HepG2 (cell line): ENCODE measurements around the gene WBP1. TPM values are rescaled to one million over a fixed set of nuclear protein-coding genes. Genes with fewer than 3 reads are reported as not detected.
A peak's percentile ranks its signal among the peaks of the same experiment; 100 is the strongest.

Experiments used
- HMG20A ChIP-seq: IDR thresholded peaks from 2 replicates; pipeline ENCODE4 v1.6.1; 2016; ENCODE audit warnings: borderline replicate concordance
- KDM5A ChIP-seq: fragments of 200-600 bp; sonication (generic); IDR thresholded peaks from 2 replicates; pipeline ENCODE4 v1.7.0; 2018; ENCODE audit warnings: antibody characterized with exemption, mild to moderate bottlenecking, low read length, borderline replicate concordance
- KMT2B ChIP-seq: IDR thresholded peaks from 2 replicates; pipeline ENCODE4 v1.6.1; 2016; ENCODE audit warnings: missing genetic modification reagents, missing compliant biosample characterization
- MED13 ChIP-seq: sonication (generic); formaldehyde crosslinking; IDR thresholded peaks from 2 replicates; pipeline ENCODE4 v1.5.0; 2020; ENCODE audit warnings: missing genetic modification reagents
- PHF21A ChIP-seq: sonication (generic); formaldehyde crosslinking; IDR thresholded peaks from 2 replicates; pipeline ENCODE4 v1.5.0; 2020; ENCODE audit warnings: mild to moderate bottlenecking, missing genetic modification reagents
- ZFAT ChIP-seq: sonication (generic); formaldehyde crosslinking; conservative IDR thresholded peaks from 2 replicates; pipeline ENCODE4 v1.8.1; 2023; ENCODE audit warnings: missing genetic modification reagents, inconsistent platforms
- ZNF17 ChIP-seq: sonication (generic); formaldehyde crosslinking; IDR thresholded peaks from 2 replicates; pipeline ENCODE4 v1.5.0; 2020; ENCODE audit warnings: mild to moderate bottlenecking, missing genetic modification reagents
- ZNF253 ChIP-seq: sonication (generic); formaldehyde crosslinking; IDR thresholded peaks from 2 replicates; pipeline ENCODE4 v1.8.0; 2022; ENCODE audit warnings: mild to moderate bottlenecking, missing genetic modification reagents, borderline replicate concordance
- ZNF383 ChIP-seq: sonication (generic); formaldehyde crosslinking; IDR thresholded peaks from 2 replicates; pipeline ENCODE4 v1.4.0; 2020; ENCODE audit warnings: missing genetic modification reagents, mild to moderate bottlenecking, borderline replicate concordance
- ZNF670 ChIP-seq: sonication (generic); formaldehyde crosslinking; IDR thresholded peaks from 2 replicates; pipeline ENCODE4 v1.8.0; 2022; ENCODE audit warnings: mild to moderate bottlenecking, missing genetic modification reagents, borderline replicate concordance
- polyA plus RNA-seq, 8 experiments: library from polyadenylated mRNA; depleted of rRNA in 3 of 8; stranded (reverse) in 7 of 8; unstranded in 1 of 8; fragments of >200 nt; fragmentation: Illumina TruSeq in 4 of 8; extraction: Trizol in 4 of 8; gene quantifications; 2 replicates each; pipeline versions ENCODE4 v1.2.1 to v1.2.3, GENCODE V29; 2011 to 2016; ENCODE audit warnings: low read depth in 4 of 8, missing spikeins in 1 of 8, mixed read lengths in 1 of 8; ENCODE audit not compliant: insufficient read depth in 1 of 8
- total RNA-seq, 5 experiments: library from RNA; depleted of rRNA; stranded (reverse); fragments of >200 nt; fragmentation: Illumina TruSeq; extraction: Trizol; gene quantifications; 2 replicates each; pipeline ENCODE4 v1.2.3, GENCODE V29; 2016; ENCODE audit warnings: low read depth in 1 of 5
- TF ChIP-seq, protein P1 (sequence below): sonication (generic); formaldehyde crosslinking; IDR thresholded peaks from 2 replicates; pipeline ENCODE4 v1.9.0; 2021; ENCODE audit warnings: mild to moderate bottlenecking, missing genetic modification reagents
- TF ChIP-seq, protein P2 (sequence below): sonication (generic); formaldehyde crosslinking; IDR thresholded peaks from 2 replicates; pipeline ENCODE4 v1.4.0; 2020; ENCODE audit warnings: missing genetic modification reagents
- TF ChIP-seq, protein P3 (sequence below): sonication (generic); formaldehyde crosslinking; IDR thresholded peaks from 2 replicates; pipeline ENCODE4 v1.4.0; 2020; ENCODE audit warnings: missing genetic modification reagents

The WBP1 gene
- total and polyA plus RNA-seq, 2 of the 13 experiments (the other 11 are each of a cell fraction or from before 2014, with no cell fraction given): 38.8 to 85.7 TPM

DNA sequence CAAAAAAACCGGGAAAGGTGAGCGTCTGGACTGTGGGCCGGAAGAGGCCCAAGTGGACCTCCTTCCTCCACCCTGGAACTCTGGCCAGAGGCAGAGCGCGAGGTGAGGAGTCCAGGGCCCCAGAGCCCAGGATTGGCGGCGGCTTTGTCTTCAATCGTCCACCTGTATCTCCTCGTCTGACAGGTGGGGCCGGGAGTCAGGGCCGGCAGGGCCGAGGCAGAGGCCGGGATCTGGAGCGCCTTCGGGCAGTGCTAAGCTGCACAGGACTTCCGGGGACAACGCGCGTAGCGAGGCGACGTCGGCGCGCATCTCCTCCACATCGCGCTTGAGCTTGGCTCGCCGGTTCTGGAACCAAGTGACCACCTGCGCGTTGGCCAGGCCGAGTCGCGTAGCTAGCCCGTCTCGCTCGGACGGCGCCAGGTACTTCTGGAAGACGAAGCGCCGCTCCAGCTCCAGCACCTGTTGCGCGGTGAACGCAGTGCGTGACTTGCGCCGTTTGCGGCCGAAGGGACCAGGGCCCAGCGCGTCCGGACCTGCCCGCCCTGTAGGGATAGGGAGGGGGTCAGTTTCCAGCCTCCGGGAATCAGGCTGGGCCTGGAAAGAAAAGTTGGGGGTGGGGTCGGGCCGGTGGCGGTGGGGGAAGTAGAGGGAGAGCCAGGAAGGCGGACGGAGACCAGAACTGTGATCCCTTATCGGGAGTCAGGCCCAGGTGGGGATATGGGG is 39.7 kb downstream of the WBP1 start (continued):
- TF ChIP-seq, protein P1, sequence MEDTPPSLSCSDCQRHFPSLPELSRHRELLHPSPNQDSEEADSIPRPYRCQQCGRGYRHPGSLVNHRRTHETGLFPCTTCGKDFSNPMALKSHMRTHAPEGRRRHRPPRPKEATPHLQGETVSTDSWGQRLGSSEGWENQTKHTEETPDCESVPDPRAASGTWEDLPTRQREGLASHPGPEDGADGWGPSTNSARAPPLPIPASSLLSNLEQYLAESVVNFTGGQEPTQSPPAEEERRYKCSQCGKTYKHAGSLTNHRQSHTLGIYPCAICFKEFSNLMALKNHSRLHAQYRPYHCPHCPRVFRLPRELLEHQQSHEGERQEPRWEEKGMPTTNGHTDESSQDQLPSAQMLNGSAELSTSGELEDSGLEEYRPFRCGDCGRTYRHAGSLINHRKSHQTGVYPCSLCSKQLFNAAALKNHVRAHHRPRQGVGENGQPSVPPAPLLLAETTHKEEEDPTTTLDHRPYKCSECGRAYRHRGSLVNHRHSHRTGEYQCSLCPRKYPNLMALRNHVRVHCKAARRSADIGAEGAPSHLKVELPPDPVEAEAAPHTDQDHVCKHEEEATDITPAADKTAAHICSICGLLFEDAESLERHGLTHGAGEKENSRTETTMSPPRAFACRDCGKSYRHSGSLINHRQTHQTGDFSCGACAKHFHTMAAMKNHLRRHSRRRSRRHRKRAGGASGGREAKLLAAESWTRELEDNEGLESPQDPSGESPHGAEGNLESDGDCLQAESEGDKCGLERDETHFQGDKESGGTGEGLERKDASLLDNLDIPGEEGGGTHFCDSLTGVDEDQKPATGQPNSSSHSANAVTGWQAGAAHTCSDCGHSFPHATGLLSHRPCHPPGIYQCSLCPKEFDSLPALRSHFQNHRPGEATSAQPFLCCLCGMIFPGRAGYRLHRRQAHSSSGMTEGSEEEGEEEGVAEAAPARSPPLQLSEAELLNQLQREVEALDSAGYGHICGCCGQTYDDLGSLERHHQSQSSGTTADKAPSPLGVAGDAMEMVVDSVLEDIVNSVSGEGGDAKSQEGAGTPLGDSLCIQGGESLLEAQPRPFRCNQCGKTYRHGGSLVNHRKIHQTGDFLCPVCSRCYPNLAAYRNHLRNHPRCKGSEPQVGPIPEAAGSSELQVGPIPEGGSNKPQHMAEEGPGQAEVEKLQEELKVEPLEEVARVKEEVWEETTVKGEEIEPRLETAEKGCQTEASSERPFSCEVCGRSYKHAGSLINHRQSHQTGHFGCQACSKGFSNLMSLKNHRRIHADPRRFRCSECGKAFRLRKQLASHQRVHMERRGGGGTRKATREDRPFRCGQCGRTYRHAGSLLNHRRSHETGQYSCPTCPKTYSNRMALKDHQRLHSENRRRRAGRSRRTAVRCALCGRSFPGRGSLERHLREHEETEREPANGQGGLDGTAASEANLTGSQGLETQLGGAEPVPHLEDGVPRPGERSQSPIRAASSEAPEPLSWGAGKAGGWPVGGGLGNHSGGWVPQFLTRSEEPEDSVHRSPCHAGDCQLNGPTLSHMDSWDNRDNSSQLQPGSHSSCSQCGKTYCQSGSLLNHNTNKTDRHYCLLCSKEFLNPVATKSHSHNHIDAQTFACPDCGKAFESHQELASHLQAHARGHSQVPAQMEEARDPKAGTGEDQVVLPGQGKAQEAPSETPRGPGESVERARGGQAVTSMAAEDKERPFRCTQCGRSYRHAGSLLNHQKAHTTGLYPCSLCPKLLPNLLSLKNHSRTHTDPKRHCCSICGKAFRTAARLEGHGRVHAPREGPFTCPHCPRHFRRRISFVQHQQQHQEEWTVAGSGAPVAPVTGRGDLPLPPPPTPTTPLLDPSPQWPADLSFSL (CRISPR knock-in tag): no peak
- TF ChIP-seq KMT2B (no peak), ZNF253 (no peak), ZNF383 (CRISPR knock-in tag) (no peak), ZNF17 (no peak), MED13 (peak; percentile 52; the same call in 1 of the 2 replicates), ZFAT (CRISPR knock-in tag) (no peak), HMG20A (CRISPR knock-in tag) (no peak), KDM5A (no peak), PHF21A (CRISPR knock-in tag) (0 out of 2 replicates have a peak, but pooled peaks have one; percentile 21), ZNF670 (CRISPR knock-in tag) (no peak)
- TF ChIP-seq, protein P2, sequence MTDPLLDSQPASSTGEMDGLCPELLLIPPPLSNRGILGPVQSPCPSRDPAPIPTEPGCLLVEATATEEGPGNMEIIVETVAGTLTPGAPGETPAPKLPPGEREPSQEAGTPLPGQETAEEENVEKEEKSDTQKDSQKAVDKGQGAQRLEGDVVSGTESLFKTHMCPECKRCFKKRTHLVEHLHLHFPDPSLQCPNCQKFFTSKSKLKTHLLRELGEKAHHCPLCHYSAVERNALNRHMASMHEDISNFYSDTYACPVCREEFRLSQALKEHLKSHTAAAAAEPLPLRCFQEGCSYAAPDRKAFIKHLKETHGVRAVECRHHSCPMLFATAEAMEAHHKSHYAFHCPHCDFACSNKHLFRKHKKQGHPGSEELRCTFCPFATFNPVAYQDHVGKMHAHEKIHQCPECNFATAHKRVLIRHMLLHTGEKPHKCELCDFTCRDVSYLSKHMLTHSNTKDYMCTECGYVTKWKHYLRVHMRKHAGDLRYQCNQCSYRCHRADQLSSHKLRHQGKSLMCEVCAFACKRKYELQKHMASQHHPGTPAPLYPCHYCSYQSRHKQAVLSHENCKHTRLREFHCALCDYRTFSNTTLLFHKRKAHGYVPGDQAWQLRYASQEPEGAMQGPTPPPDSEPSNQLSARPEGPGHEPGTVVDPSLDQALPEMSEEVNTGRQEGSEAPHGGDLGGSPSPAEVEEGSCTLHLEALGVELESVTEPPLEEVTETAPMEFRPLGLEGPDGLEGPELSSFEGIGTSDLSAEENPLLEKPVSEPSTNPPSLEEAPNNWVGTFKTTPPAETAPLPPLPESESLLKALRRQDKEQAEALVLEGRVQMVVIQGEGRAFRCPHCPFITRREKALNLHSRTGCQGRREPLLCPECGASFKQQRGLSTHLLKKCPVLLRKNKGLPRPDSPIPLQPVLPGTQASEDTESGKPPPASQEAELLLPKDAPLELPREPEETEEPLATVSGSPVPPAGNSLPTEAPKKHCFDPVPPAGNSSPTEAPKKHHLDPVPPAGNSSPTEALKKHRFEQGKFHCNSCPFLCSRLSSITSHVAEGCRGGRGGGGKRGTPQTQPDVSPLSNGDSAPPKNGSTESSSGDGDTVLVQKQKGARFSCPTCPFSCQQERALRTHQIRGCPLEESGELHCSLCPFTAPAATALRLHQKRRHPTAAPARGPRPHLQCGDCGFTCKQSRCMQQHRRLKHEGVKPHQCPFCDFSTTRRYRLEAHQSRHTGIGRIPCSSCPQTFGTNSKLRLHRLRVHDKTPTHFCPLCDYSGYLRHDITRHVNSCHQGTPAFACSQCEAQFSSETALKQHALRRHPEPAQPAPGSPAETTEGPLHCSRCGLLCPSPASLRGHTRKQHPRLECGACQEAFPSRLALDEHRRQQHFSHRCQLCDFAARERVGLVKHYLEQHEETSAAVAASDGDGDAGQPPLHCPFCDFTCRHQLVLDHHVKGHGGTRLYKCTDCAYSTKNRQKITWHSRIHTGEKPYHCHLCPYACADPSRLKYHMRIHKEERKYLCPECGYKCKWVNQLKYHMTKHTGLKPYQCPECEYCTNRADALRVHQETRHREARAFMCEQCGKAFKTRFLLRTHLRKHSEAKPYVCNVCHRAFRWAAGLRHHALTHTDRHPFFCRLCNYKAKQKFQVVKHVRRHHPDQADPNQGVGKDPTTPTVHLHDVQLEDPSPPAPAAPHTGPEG (CRISPR knock-in tag): no peak
- TF ChIP-seq, protein P3, sequence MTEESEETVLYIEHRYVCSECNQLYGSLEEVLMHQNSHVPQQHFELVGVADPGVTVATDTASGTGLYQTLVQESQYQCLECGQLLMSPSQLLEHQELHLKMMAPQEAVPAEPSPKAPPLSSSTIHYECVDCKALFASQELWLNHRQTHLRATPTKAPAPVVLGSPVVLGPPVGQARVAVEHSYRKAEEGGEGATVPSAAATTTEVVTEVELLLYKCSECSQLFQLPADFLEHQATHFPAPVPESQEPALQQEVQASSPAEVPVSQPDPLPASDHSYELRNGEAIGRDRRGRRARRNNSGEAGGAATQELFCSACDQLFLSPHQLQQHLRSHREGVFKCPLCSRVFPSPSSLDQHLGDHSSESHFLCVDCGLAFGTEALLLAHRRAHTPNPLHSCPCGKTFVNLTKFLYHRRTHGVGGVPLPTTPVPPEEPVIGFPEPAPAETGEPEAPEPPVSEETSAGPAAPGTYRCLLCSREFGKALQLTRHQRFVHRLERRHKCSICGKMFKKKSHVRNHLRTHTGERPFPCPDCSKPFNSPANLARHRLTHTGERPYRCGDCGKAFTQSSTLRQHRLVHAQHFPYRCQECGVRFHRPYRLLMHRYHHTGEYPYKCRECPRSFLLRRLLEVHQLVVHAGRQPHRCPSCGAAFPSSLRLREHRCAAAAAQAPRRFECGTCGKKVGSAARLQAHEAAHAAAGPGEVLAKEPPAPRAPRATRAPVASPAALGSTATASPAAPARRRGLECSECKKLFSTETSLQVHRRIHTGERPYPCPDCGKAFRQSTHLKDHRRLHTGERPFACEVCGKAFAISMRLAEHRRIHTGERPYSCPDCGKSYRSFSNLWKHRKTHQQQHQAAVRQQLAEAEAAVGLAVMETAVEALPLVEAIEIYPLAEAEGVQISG (CRISPR knock-in tag): no peak
